SK-N-SH treated with all-trans-retinoic acid at 6 μM for 48 hours (cell line): Measurements from ENCODE around the gene HELZ.

Source experiments
- ISL1 ChIP-seq: fragments of 250-450 bp; sonication (Bioruptor Pico); IDR thresholded peaks from 2 replicates; pipeline ENCODE4 v2.1.2; 2022; ENCODE audit warnings: mild to moderate bottlenecking, moderate library complexity
- OSR1 ChIP-seq: fragments of 250-450 bp; sonication (Bioruptor Pico); IDR thresholded peaks from 2 replicates; pipeline ENCODE4 v1.8.0; 2022; ENCODE audit warnings: moderate library complexity, mild to moderate bottlenecking, inconsistent platforms
- PATZ1 ChIP-seq: fragments of 250-450 bp; sonication (Bioruptor Pico); IDR thresholded peaks from 2 replicates; pipeline ENCODE4 v1.8.0; 2020; ENCODE audit warnings: mild to moderate bottlenecking, moderate library complexity, borderline replicate concordance
- TOX ChIP-seq: fragments of 250-450 bp; sonication (Bioruptor Pico); IDR thresholded peaks from 2 replicates; pipeline ENCODE4 v1.8.0; 2021; ENCODE audit warnings: mild to moderate bottlenecking, moderate library complexity, borderline replicate concordance
- ZC3H10 ChIP-seq: fragments of 250-450 bp; sonication (Bioruptor Pico); IDR thresholded peaks from 2 replicates; pipeline ENCODE4 v1.5.1; 2021; ENCODE audit warnings: mild to moderate bottlenecking, moderate library complexity
- ZNF8 ChIP-seq: fragments of 450-650 bp; formaldehyde crosslinking; IDR thresholded peaks from 2 replicates; pipeline ENCODE4 v1.5.0; 2020; ENCODE audit warnings: mild to moderate bottlenecking, moderate library complexity

- TF ChIP-seq OSR1 (CRISPR knock-in tag) (no peak), ISL1 (CRISPR knock-in tag) (no peak), ZC3H10 (CRISPR knock-in tag) (no peak), PATZ1 (CRISPR knock-in tag) (no peak), ZNF8 (CRISPR knock-in tag) (no peak), TOX (no peak)
Measured at GRCh38 chr17:67256075-67256732, 11.2 kb upstream of the HELZ start.
